GM18519 (cell line): ENCODE results near the gene EBLN2.

Experiments used
- ATAC-seq: cut with Tn5 transposase; IDR thresholded peaks from one replicate; pipeline ENCODE4 v1.9.1; 2021; ENCODE audit warnings: mild to moderate bottlenecking, moderate library complexity; ENCODE audit not compliant: unreplicated experiment, low FRiP score

Gene EBLN2

DNA sequence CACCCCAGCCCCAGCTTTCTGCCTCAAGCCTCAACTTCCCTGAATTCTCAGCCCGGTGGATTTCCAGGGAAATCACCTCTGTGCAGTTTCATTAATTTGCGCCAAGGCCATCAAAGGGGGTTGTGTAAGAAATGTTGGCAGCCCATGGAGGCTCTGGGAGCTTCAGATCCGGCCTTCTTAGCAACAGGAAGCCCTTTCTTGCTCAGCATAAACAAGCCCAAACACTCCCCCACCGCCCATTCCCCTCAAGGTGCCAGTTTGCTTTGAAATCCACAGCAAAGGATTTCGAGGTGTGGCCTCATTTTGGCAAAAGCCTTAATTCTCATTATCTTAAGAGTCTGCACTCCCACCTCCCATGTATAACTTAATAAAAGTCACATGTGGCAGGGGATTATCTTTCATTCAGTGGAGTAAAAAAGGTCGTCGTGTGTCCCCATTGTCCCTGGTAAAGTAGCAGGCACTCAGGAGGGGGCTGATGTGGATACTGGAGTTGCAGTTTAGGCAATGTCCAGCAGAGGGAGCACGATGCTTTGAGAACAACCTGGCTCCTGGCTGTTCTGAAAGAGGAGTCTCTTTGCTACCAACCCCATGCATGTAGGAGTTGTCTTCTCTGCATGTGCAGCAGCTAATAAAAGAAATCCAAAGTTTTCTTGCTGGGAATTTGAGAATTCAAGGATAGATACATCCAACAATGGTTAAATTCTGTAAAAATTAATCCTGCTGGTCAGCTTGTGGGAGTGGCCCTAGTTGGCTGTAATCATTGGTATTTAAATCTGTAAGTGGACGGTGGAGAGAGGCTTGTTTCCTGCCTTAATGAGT, 39.5 kb downstream of the EBLN2 start:
- peak; percentile 80 for ATAC-seq

DNA sequence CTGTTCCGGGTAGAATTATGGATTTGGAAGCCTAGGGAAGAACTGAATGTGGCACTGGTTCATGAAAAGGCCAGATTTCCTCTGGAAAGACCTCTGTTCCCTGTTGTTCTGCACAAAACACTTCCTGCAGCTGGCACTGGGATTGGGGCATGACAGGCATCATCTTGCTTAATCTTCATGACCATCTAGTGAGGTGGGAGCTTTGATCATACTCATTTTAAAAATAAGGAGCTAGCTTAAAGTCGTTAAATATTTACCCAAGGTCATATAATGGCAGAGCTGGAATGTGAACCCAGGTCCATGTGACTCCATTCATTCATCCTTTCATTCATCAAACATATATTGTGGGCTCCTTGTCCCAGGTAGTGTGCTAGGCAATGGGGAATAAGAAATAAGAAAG, 40.4 kb downstream of the EBLN2 start:
- no peak for ATAC-seq

DNA sequence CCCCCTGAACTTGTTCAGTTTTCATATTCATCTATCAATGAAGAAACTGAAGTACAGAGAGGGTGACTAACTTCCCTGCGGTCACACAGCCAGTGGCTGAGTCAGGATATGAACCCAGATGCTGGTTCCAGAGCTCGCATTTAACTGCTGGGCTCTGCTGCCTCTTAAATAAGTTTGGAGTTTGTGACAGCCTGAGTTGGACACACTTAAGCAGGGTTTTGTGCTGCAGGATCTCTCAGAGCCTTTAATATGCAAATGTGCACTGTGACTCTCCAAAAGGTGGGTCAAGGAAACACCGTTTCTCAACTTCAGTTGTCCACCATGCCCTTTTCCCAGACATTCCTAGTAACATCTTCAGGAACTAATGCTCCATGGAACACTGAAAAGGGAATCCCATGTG, 45.8 kb downstream of the EBLN2 start:
- ATAC-seq, result no peak

DNA sequence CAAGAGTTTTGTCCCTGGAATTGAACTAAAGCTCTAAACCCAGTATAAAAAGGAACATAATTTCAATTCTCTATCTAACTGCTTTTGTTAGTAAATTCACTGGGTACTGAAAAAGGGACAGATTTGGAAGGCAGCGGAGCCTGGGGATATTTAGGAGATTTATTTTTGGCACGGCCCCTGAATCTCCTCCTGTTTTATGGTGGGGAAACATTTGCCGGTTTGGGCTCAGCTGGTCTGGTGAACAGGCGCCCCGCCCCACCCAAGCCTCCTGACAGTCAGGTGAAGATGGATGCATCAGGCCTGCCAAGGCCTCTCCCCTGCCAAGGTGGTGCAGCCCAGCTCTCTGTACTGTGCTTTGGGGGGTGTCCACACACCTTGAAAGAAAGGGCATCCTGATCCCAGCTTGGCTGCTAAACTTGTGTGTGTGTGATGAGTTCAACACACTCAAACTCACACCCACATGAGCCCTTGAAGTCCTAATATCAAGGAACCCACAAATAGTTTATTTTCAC, 46.3 kb downstream of the EBLN2 start:
- no peak for ATAC-seq

DNA sequence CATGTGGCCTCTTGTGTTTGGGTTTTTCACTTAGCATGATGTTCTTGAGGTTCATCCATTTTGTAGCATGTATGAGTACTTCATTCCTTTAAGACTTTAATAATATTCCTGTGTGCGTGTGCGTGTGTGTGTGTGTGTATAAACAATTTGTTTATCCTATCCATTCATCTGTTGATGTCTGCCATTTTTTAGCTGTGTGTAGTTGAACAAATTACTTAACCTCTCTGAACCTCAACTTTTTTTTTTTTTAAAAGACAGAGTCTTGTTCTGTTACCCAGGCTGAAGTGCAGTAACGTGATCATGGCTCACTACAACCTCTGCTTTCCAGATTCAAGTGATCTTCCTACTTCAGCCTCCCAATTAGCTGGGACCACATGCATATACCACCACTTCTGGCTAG, 47.3 kb downstream of the EBLN2 start:
- no peak for ATAC-seq

DNA sequence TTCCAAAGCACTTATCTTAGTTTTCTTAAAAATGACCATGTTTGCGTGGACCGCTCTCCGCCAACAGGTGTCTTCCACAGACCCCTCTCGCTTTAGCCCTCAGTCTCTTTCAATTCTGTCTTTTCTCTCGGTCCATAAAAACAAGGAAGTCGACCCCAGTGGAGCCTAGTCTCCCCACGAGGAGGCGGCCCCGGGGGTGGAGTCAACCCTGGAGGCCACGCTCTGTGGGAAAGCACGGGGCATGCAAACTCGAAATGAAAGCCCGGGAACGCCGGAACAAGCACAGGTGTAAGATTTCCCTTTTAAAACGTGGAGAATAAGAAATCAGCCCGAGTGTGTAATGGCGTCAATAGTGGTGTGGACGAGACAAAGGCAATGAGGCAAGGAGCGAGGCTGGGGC, 49.1 kb downstream of the EBLN2 start:
- no peak for ATAC-seq
